ENCODE data around the gene SNX21.

The SNX21 gene

DNA sequence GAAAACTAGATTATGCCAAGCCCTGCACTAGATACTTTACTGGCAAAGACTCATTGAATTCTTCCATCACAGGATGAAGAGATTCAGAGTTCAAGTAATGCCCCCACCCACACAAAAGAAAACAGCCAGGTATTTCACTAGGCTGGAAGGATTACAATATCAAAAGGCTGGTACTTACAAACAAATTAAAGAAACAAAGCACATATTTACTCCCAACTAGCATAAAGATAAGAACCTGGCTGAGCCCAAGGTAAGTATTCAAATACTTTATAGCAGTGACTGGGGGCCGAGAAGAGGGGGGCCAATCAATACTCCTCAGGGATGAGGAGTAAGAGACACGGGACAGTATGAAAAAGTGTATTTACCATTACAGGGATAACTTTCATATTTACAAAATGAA is 19.9 kb downstream of the SNX21 start:
- TF ChIP-seq GATA2 (IDR thresholded peaks at IDR 0.05; ENCODE audit: low read depth, low read length) (no peak), GATA3 (IDR thresholded peaks at IDR 0.05; ENCODE audit: low read depth, low read length) (no peak)

DNA sequence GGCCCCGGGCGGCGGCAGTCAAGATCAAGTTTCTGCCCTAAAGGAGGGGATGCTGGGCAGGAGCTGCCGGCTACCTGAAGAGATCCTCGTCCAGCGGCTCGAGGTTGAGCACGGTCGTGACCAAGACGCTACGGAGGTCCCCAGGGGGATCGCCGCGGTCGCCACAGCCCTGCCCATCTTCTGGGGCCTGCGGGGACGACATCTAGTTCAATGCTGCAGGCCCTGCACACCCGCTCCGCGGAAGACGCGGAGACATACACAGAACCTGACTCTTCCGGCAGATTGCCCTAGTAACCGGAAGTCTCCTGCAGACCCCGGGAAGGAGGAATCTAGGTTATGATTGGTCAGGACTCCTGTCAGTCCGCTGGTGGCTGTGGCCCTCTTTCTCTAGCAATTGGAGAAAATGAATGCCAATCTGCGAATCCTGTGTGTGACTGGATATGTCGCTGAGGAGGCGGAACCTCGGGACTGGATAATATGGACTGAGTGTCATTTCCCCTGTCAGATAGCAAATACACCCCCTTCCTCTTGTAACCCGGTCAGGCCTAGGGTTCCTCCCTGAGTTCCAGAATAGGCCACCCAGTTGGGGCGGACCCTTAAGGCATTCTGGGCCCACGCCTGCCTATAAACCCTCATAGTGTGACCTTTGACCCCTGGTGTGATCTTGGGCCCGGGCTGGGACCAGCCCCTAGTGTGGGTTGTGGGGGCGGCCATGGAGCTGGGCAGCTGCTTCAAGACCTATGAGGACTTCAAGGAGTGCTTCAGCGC is 23.7 kb downstream of the SNX21 start, which contains the start of the genes ACOT8 and ZSWIM3:
TSS of gene ACOT8 (minus strand) at position 279 of the 768 bp plus-strand sequence. CDS start at position 202, 77 bp downstream.
TSS of gene ZSWIM3 (plus strand) at position 501 of the 768 bp plus-strand sequence. CDS start at position 713, 212 bp downstream.
- TF ChIP-seq GATA2 (IDR thresholded peaks at IDR 0.05; ENCODE audit: low read depth, low read length) (no peak), GATA3 (IDR thresholded peaks at IDR 0.05; ENCODE audit: low read depth, low read length) (no peak)

DNA sequence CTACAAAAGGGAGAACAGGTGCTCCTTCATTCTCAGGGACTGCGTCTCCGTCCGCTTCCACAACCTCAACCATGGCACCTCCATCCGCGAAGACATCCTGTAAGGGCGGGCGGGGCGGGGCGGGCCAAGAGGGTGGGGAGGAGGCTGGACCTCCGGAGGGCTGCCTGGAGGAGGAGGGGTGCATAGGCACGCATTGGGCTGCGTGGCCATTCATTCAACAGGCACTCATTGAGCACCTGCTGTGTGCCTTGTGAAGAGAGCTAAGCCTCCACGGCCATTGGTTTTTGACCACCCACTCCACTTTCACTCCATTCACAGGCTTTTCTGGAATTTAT is 24.2 kb downstream of the SNX21 start:
- no peak for TF ChIP-seq GATA2 (IDR thresholded peaks at IDR 0.05; ENCODE audit: low read depth, low read length)
- TF ChIP-seq GATA3 (IDR thresholded peaks at IDR 0.05; ENCODE audit: low read depth, low read length), result no peak

- no peak for TF ChIP-seq GATA3 (IDR thresholded peaks at IDR 0.05; ENCODE audit: low read depth, low read length)
- no peak for TF ChIP-seq GATA2 (IDR thresholded peaks at IDR 0.05; ENCODE audit: low read depth, low read length)
Measured at GRCh38 chr20:45859916-45860315, 26.3 kb downstream of the SNX21 start.

DNA sequence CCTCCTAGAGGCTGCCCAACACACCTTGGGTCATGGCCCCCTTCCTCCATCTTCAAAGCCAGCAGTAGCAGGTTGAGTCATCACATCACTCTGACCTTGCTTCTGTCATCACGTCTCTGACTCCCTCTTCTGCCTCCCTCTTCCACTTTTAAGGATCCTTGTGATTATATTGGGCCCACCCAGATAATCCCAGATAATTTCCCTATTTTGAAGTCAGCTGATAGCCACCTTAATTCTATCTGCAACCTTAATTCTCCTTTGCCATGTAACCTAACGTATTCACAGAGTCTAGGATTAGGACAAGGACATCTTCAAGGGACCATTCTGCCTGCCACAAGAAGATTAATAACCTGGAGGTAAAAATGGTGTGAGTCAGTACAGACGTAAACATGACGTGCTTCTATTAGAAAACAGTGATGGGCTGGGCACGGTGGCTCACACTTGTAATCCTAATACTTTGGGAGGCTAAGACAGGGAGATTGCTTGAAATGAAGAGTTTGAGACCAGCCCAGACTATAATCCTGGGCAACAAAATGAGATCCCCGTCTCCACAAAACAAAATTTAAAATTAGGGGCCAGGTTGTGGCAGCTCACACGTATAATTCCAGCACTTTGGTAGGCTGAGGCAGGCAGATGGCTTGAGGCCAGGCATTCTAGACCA is 27.1 kb downstream of the SNX21 start:
- TF ChIP-seq GATA2 (IDR thresholded peaks at IDR 0.05; ENCODE audit: low read depth, low read length) (no peak), GATA3 (IDR thresholded peaks at IDR 0.05; ENCODE audit: low read depth, low read length) (no peak)

DNA sequence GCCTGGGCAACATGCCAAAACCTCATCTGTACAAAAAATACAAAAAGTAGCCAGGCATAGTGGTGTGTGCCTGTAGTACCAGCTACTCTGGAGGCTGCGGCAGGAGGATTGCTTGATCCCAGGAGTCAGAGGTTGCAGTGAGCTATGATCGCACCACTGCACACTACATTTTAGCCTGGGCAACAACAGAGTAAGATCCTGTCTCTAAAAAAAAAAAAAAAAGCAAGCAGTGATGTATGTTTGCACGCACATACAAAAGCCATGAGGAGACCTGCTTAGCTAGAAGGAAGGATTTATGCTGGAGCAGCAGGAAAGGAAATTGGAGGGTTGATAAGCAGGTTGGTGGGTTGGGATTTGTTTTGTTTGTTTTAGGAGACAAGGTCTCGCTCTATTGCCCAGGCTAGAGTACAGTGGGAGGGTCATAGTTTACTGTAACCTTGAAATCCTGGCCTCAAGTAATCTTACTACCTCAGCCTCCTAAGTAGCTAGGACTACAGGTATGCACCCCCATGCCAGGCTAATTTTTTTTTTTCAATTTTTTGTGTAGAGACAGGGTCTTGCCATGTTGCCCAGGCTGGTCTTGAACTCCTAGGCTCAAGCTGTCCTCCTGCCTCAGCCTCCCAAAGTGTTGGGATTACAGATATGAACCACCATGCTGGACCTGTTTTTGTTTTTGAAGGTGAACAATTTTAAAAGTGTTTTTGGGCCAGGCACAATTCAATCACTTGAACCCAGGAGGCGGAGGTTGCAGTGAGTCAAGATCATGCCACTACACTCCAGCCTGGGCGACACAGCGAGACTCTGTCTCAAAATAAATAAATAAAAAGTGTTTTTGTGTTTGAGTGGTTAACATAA is 27.8 kb downstream of the SNX21 start:
- no peak for TF ChIP-seq GATA2 (IDR thresholded peaks at IDR 0.05; ENCODE audit: low read depth, low read length)
- no peak for TF ChIP-seq GATA3 (IDR thresholded peaks at IDR 0.05; ENCODE audit: low read depth, low read length)

GRCh38 chr20:45863543-45864470 is 30.2 kb downstream of the SNX21 start:
- TF ChIP-seq GATA3 (IDR thresholded peaks at IDR 0.05; ENCODE audit: low read depth, low read length) (no peak), GATA2 (IDR thresholded peaks at IDR 0.05; ENCODE audit: low read depth, low read length) (no peak)

DNA sequence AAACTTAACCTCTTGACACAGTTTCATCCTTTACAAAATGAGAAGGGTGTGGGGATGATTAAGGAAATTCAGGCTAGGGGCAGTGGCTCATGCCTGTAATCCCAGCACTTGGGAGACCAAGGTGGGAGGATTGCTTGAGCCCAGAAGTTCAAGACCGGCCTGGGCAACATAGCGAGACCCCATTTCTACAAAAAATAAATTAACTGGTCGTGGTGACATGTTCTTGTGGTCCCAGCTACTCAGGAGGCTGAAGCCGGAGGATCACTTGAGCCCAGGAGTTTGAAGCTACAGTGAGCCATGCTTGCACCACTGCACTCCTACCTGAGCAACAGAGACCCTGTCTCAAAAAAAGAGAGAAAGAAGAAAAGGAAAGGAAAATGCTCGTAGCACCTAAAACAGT is 32.9 kb downstream of the SNX21 start:
- TF ChIP-seq GATA3 (IDR thresholded peaks at IDR 0.05; ENCODE audit: low read depth, low read length) (no peak), GATA2 (IDR thresholded peaks at IDR 0.05; ENCODE audit: low read depth, low read length) (no peak)

- TF ChIP-seq GATA2 (IDR thresholded peaks at IDR 0.05; ENCODE audit: low read depth, low read length) (no peak), GATA3 (IDR thresholded peaks at IDR 0.05; ENCODE audit: low read depth, low read length) (no peak)
Measured at GRCh38 chr20:45867136-45867818, 33.7 kb downstream of the SNX21 start.

GRCh38 chr20:45867819-45868176 is 34.2 kb downstream of the SNX21 start:
- TF ChIP-seq GATA3 (IDR thresholded peaks at IDR 0.05; ENCODE audit: low read depth, low read length) (no peak), GATA2 (IDR thresholded peaks at IDR 0.05; ENCODE audit: low read depth, low read length) (no peak)

- TF ChIP-seq GATA2 (IDR thresholded peaks at IDR 0.05; ENCODE audit: low read depth, low read length) (no peak), GATA3 (IDR thresholded peaks at IDR 0.05; ENCODE audit: low read depth, low read length) (no peak)
Measured at GRCh38 chr20:45872626-45873025, 39.0 kb downstream of the SNX21 start.

- TF ChIP-seq GATA2 (IDR thresholded peaks at IDR 0.05; ENCODE audit: low read depth, low read length) (no peak), GATA3 (IDR thresholded peaks at IDR 0.05; ENCODE audit: low read depth, low read length) (no peak)
Measured at GRCh38 chr20:45873409-45874103, 40.0 kb downstream of the SNX21 start.

Measured in SH-SY5Y (cell line).